A204.1 (cell line): ENCODE results near the gene WNT1.

Experiments used
- FAIRE-seq: peaks from 2 replicates; lab custom pipeline; 2012; peaks lifted over from hg19 to GRCh38; lab: Jason Lieb, UNC

The WNT1 gene

DNA sequence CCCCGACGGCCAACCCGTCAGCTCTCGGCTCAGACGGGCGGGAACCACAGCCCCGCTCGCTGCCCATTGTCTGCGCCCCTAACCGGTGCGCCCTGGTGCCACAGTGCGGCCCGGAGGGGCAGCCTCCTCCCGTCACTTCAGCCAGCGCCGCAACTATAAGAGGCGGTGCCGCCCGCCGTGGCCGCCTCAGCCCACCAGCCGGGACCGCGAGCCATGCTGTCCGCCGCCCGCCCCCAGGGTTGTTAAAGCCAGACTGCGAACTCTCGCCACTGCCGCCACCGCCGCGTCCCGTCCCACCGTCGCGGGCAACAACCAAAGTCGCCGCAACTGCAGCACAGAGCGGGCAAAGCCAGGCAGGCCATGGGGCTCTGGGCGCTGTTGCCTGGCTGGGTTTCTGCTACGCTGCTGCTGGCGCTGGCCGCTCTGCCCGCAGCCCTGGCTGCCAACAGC lies at the start of gene WNT1:
TSS of gene WNT1 (plus strand) at position 32 of the 450 bp plus-strand sequence. CDS start at position 361, 329 bp downstream.
- no peak for FAIRE-seq

DNA sequence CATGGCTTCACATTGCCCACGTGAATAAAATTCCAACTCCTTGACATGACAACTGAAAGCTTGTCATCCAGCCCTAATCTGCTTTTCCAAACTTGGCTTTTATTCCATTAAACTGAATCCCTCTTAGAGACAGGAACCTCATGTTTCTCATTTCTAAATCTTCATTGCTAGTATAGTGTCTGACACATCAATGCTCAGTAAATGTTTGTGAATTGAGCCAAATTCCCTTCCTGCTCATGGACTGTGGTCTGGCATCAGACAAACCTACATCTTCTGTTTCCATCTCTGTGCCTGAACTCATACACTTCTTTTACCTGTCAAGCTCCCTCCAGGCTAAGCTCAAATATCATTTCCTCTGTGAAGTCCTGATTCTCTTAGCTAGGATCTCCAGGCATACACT lies 48.6 kb upstream of the WNT1 start:
- no peak for FAIRE-seq

DNA sequence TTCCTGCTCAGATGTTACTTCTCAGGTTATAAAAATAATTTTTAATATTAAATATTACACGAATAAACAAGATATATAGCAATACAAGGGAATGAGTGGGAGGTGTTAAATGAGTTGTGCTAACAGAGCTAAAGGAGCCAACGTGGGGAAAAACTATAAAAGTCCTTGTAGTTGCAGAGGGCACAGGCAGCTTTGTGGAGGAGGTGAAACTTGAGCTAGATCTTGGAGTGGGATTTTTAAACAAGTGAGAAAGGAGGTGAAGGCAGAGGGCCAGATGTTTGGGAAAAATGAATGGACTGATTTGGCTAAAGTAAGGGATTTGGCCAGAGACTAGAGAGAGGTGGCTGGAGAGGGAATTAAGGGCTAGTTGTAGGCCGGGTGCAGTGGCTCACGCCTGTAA lies 47.6 kb upstream of the WNT1 start:
- FAIRE-seq, result no peak

DNA sequence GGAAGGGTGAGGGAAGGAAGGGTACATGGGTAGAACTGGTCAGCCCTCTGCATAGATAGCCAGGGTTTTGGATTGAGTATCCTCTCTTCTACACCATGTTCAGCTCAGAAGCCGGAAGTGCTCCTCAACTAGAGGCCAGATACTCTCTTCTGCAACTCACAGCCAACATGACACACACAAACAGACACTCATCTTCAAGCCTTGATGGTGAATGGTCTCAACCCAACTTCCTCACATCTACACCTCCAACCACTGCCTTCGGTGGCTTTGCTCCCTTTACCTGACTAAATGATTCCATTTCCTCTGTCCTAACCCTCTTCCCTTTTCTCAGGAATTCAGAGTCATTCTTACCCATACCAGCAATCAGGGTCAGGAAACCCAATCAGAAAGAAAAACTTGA lies 45.2 kb upstream of the WNT1 start:
- FAIRE-seq, result no peak

DNA sequence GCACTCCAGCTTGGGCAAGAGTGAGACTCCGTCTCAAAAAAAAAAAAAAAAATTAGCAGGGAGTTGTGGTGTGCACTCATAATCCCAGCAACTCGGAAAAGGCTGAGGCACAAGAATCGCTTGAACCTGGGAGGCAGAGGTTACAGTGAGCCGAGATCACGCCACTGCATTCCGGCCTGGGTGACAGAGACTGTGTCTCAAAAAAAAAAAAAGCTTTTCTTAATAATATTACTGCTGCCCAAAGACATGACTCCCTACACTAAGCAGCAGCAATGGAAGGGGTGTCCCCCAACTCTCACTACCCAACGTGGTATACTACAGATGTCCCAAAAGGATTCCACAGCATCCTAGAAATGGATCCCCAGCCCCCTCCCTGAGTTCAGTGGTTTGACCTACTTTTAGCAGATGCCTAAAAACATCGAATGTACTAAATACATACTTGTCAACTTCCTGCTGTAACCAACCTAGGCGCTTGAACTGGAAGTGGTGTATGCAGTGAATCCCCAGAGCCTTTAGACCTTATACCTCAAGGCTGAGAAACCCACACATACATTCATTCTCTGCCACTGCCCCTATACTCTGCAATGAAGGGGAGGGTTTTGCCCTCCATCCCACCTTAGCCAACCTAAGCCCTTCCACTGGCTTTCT lies 44.3 kb upstream of the WNT1 start:
- no peak for FAIRE-seq

DNA sequence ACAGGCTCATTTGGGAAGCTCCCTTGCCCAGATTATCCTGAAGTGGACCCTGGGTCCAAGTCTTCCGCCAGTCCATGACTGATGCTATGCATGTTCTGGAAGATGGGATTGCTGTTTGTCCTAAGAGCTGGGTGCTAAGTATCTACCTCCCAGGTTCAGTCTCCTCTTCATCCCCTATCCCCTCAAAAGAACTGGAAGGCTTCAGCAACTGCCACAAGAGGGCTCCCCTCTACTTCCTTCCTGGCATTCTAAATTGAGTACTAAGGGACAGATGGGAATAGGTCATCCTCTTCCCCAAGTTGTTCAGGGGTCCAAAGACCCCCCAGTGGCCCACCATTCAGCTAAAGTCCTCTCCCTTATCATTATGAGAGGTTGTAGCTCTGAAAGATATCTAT lies 43.8 kb upstream of the WNT1 start:
- no peak for FAIRE-seq

DNA sequence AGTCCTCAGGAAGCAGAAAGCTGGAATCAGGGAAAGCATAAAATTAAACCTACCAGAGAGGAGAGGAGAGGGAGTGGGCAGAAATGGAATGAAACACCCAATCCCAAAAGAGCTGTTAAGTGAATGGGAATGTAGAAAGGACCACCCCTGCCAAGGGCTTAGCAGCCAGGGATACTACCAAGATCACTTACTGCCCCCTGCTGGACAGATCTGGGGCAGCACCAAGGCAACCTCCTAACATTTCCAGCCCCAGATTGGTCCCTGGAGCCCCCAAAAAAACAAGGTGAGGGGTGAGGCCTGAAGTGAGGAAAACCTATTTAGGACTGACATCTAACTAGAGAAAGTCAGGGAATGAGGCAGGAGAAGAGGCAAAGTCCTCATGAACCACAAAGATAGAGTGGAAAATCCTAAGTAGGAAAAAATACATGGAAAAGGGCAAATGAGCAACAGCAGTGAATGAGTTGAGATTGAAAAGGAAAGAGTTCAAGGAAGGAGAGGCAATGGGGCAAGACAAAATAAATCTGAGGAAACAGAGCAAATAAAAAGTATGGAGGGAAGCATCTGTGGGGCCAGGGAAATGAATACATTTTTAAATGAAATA lies 41.6 kb upstream of the WNT1 start:
- no peak for FAIRE-seq

DNA sequence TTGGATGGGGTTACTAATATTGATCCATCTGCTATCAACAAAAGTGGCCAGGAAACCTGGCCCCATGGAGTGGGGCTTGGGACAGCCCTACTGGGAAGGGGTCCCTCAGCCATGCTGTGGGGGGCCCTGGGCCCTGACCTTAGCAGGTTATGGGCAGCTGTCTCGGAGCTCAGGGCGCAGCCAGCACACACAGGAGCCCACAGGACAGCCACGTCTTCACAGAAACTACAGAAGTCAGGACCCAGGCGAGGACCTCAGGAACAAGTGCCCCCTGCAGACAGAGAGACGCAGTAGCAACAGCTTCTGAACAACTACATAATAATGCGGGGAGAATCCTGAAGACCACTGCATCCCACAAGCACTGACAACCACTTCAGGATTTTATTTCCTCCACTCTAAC lies 41.0 kb upstream of the WNT1 start:
- no peak for FAIRE-seq

DNA sequence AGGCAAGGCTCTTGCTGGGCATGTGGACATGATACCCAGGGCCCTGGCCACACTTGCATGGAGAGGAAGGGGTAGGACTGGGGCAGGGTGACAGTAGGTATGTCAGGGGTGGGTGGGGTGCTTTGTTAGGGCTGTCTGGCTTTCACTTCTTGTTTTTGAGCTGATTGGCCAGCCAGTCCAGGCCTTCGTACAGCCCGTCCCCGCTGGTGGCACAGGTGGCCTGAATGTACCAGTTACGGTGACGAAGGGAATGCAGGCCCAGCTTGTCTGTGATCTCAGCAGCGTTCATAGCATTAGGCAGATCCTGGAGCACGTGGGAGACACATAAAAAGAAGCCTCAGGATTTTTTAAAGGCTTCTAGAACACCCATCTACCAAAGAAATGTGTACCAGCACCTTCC lies 39.3 kb upstream of the WNT1 start:
- FAIRE-seq, result no peak

DNA sequence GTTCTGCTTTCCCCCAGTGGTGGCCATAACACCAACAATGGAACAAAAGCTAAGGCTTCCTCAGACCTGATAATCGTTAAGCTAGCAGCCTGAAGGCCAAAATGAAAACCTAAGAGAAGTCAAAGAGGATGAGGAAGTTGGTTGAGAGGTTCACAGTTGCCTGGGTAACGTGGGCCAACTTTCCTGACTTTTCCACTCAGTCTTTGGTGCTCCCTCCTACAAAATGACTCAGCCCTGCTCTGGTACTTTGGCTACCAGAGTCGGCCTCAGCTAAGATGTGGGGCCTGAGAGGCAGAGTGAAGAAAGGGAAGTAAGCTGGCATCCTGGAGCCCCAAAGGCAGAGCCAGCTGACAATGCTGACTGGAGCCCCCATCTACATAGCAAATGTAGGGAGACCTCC lies 37.9 kb upstream of the WNT1 start:
- no peak for FAIRE-seq

DNA sequence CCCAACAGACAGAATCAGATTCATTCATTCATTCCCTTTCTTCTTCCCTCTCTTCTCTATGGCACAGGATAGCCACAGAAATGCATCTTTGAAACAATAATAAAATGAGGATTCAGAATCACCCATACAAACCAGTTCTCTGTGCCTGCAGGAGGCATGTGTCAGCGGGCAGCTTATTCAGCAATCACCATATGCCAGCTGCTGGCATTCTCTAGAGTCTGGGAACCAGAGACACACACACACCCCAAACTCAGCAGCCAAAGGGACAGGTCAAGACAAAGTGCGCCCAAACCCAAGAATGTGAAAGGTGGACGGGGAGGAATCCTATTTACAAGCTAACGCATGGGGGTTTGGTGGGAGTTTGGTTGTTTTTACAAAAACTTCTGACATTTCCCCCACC lies 34.9 kb upstream of the WNT1 start:
- no peak for FAIRE-seq

DNA sequence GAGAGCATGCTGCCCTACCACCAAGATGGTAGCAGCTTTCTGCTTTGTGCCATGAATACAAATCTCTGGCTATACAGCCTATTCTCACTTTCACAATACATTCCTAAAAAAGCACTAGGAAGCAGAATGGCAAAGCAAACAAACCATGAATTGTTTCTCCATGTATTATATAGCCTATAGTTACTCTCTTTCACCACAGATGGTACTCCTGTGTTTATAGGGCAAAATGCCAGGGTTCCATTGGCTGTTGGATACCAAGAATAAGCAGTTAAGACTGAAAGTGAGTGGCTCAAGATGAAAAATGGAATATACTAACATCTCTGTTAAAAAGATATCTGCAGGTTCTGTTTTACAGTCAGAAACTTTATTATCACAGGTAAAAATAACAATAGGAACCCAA lies 31.9 kb upstream of the WNT1 start:
- FAIRE-seq, result no peak

DNA sequence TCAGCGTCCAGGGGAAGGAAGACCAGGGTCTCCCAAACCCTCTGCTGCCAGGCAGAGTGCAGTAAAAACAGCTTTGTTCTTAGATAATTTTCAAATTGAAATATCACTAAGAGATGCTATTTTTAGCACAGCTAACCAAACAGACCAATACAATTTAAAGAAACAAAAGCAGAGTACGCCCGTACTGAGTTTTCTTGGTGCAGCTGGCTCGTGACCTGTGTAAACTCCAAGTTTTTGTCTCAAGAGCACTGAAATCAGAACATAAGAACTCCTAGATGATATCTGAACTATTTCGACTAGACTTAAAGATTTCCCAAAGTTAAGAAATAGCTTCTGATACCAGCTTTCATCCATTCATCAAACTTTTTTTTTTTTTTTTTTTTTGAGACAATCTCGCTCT lies 31.2 kb upstream of the WNT1 start:
- FAIRE-seq, result no peak

DNA sequence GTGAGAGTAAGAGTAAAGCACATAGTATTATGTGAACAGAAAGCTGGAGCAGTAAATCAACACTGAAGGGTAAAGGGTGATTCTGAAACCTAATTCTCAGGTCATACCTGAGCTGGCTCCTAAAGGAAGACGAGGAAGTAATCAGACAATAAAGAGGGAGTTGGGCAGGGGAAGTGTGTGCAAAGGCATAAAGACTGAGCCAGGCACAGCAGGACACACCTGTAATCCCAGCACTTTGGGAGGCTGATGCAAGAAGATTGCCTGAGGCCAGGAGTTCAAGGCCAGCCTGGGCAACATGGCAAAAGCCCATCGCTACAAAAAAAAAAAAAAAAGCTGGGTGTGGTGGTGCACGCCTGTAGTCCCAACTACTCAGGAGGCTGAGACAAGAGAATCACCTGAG lies 30.4 kb upstream of the WNT1 start:
- FAIRE-seq, result no peak

DNA sequence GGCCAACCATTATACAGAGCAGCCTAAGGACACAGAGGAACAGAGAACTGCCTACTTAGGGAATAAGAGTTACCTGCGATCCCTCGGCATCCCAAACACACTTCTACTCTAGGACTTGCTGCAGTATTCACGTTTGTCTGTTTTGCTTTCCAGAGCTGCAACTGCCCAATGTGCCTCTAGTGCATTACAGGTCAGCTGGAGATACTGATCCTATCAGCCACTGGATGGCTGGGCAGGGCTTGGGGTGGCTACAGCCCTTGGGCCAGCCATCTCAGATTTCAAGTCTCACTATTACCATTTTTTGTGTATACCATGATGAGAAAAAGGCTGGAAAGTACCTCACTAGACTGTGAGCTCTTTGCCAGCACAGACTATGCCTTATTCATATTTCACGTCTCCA lies 25.4 kb upstream of the WNT1 start:
- FAIRE-seq, result no peak

DNA sequence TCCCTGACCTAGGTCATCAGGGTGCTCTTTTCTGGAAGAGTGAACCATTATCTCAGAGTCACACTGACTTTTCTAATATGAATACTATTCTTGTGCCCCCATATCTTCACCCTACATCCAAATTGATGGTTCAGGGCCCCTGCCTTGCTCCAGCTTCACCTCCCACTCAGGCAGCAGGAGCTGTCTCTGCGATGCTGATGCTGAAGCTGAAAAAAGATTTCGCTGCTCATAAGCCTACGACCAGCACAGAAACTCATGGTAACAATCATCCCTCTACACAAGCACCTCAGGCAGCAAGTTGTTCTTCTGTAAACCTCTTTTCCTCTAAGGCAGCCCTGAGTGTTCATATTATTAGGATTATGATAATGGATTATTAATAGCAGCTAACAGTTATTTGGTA lies 24.1 kb upstream of the WNT1 start:
- no peak for FAIRE-seq

DNA sequence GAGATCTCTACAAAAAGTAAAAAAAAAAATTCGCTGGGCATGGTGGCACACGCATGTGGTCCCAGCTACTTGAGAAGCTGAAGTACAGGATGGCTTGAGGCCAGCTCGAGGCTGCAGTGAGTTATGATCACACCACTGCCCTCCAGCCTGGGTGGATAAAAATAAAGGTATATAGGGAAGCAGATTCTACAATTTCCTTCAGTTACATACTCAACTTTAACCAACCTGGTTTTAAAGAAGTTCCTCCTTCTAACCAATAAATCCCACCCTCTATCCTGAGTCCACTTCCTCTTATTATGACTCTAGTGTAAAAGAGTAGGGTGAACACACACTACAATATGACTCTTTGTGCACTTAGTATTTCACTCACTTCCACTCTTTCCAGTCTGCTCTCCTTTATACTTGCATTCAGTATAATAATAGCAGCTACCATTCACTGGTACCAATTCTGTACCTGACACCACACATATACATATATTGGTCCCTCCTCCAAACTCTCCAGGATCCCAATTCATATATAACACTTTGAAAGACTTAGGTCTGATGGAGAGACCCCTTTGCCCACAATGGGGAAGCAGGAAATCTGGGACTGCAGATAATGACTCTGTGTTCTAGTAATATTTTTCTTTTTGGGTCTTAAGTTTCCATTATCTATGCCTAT lies 23.2 kb upstream of the WNT1 start:
- FAIRE-seq, result no peak

DNA sequence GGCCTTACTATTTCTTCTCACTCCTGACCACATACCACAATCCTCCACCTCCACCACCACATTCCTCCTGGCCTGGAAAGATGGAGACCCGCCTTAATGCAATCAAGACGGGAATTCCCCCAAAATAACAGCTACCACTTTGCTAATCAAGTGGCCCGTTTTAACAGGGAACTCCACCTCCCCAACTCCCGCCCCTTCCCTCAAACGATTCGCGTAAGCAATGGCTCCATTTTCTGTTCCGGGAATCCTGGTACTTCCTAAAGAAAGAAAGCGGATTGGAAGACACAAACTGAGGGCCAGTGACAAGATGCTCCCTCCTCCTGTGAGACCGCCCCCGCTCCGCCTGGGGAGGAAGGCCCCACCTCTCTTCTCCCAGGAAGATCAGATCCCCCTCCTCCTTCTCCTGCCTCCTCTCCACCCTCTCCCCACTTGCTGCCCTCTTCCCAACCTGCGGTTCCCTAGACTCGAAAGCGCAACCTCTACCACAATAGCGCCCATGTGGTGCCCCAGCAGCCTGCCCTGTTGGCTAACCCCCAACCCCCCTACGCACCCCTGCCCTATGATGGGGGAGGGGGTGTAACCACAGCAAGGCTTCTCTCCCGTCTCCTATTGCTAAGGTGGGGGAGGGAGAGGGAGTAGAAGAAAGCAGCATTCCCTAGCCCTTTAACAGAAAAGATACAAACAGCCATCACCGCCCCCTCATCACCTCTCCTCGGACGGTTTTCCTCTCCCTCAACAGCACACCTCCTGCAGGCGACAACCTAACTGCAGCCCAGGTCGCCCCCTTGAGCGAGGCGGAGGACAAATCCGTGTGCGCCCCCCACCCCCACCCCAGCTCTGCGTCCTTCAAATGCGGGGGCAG lies 21.6 kb upstream of the WNT1 start:
- peak; percentile 93 for FAIRE-seq

DNA sequence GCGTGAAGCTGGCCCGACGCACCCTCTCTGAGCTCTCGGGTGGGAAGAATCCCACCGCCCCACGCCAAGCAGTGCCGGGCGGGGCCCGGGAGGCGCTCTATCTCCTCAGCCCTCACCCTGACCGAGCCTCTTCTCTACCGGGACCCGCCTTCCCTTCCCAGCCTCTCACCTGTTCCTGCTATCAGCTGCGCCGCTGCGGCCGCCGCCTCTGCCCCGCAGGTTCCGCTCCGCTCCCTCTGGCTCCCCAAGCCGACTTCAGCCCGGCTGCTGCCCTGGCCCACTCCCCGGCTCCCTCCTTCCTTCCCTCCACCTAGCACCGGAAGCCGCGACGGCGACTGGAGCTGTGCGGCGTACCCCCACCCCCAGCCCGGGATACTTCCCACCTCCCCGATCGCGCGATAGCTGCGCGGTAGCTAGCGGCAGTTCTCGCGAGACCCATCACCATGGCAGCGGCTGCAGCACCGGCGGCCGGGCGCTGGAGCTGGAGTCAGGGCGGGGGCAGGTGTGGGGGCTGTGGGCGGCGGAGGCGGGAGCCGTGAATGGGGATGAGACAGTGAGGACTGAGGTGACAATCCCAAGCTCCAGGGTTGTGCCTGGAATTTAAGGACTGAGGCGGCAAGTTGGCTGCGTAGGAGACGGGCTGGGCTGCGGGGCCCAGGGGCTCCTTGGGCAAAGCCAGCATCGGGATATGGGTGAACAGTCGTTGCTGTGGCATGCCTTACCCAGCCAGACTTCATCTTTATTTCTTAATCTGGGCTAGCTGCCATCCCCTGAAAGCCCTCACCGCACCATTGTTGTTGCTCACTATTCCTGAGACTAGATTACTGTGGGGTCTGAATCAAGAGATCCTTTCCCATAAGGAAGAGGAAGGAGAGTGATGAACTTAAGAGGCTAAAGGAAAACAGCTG lies 20.7 kb upstream of the WNT1 start, which contains the start of gene ARF3:
TSS of gene ARF3 (minus strand) at position 347 of the 908 bp plus-strand sequence. CDS start 16,392 bp downstream, outside the sequence.
- FAIRE-seq, result no peak

DNA sequence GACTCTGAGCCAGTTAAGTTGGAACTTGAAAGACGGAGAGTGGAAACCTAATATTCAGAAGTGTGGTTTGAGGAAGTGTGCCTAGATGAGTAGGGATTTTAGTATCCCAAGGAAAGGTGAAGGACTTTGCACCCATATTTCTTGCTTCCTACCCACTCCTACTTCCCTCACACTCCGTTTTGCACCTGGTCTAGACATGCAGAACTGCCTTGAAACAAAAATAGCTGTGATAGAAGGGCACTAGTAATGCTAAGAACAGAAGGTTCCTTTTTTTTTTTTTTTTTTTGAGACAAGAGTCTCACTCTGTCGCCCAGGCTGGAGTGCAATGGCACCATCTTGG lies 20.1 kb upstream of the WNT1 start:
- FAIRE-seq, result no peak

DNA sequence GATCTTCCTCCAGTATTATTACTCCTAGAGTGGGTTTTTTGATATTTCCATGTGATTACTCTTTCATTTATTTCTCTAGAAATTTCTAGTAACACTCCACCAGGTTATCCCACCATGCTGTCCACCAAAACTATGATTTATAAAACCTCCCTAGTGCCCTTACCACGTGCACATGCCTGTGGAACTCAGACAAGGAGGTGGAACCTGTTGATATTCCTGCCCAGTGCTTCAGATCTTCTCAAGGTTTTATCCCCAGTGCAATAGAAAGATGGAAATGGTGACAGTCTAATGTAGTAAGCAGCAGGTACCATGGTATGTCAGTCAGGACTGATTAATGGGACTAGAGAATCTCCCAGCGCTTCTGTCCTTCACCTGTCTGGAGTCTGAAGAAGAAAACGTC lies 17.3 kb upstream of the WNT1 start:
- no peak for FAIRE-seq

DNA sequence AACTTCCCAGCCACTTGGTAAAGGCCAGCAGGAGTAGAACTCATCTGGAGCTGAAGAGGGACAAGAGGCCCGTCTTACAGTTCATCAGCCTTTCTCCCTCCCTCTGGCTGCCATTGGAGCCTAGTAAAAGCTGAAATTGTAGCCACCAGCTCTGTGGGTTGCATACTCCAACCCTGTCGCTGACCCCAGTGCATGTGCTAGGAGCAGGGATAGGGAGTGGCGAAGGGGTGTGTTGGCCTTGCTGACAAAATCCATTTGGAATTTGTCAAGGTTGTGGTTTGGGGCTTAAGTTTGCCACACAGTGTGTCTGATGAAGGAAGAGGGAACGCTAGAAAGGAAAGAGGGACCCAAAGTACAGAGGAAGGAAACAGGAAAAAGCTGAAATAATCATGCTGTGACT lies 16.8 kb upstream of the WNT1 start:
- no peak for FAIRE-seq
